Fibroblast of lung (primary cell): ENCODE results near the gene WDR27. TPM values are rescaled to one million over a fixed set of nuclear protein-coding genes. Genes with fewer than 3 reads are reported as not detected.

Experiments
- DNase-seq, 2 donors: peaks; one replicate each; pipeline versions ENCODE4 v3.0.0 to v3.0.0-alpha.2; 2010; ENCODE audit warnings: low read depth in 2 of 2
- H2AFZ ChIP-seq: 2 replicates; pipeline ENCODE4 v1.5.1; 2012; ENCODE audit warnings: low read length, control low read depth, inconsistent platforms
- H3K27ac ChIP-seq: 2 replicates; pipeline ENCODE4 v1.5.1; 2011; ENCODE audit warnings: low read length, control low read depth; ENCODE audit not compliant: insufficient read depth
- H3K27me3 ChIP-seq: 2 replicates; pipeline ENCODE4 v1.5.1; 2011; ENCODE audit warnings: mild to moderate bottlenecking, low read length; ENCODE audit not compliant: control insufficient read depth, insufficient read depth
- H3K36me3 ChIP-seq: 2 replicates; pipeline ENCODE4 v1.5.1; 2011; ENCODE audit warnings: low read length; ENCODE audit not compliant: control insufficient read depth, insufficient read depth
- H3K4me1 ChIP-seq: 2 replicates; pipeline ENCODE4 v1.5.1; 2011; ENCODE audit warnings: low read length; ENCODE audit not compliant: control insufficient read depth, insufficient read depth; ENCODE audit errors: extremely low read depth
- H3K4me2 ChIP-seq: 2 replicates; pipeline ENCODE4 v1.5.1; 2011; ENCODE audit warnings: low read length, control low read depth; ENCODE audit not compliant: insufficient read depth; ENCODE audit errors: extremely low read depth
- H3K4me3 ChIP-seq, 4 experiments: fragments of 200-600 bp in 1 of 4; sonication (generic) in 1 of 4; replicated peaks in 1 of 4; 2 replicates each; pipeline ENCODE4 v1.5.1; 2011 to 2016; ENCODE audit warnings: low read length in 4 of 4, low read depth in 3 of 4, mild to moderate bottlenecking in 3 of 4, control low read depth in 2 of 4, inconsistent platforms in 1 of 4, mixed read lengths in 1 of 4; ENCODE audit not compliant: insufficient read depth in 1 of 4; ENCODE audit errors: control extremely low read depth in 1 of 4
- H3K79me2 ChIP-seq: 2 replicates; pipeline ENCODE4 v1.5.1; 2012; ENCODE audit warnings: mild to moderate bottlenecking, low read length, inconsistent platforms; ENCODE audit not compliant: control insufficient read depth, insufficient read depth
- H3K9ac ChIP-seq: 2 replicates; pipeline ENCODE4 v1.5.1; 2011; ENCODE audit warnings: mild to moderate bottlenecking, low read length, control low read depth; ENCODE audit not compliant: insufficient read depth
- H3K9me3 ChIP-seq: 2 replicates; pipeline ENCODE4 v1.5.1; 2012; ENCODE audit warnings: low read depth, low read length; ENCODE audit not compliant: control insufficient read depth, insufficient read depth
- H4K20me1 ChIP-seq: 2 replicates; pipeline ENCODE4 v1.5.1; 2011; ENCODE audit warnings: low read length; ENCODE audit not compliant: control insufficient read depth, insufficient read depth; ENCODE audit errors: extremely low read depth
- CTCF ChIP-seq, 2 donors: IDR thresholded peaks in 1 of 2; conservative IDR thresholded peaks in 1 of 2; 1 replicate in 1 of 2; 2 replicates in 1 of 2; pipeline ENCODE4 v1.5.1; 2011 to 2012; ENCODE audit warnings: low read length in 2 of 2, control low read depth in 1 of 2, inconsistent platforms in 1 of 2, low read depth in 1 of 2, mild to moderate bottlenecking in 1 of 2
- EZH2 ChIP-seq: IDR thresholded peaks from 2 replicates; pipeline ENCODE4 v1.5.1; 2012; ENCODE audit warnings: low read length, control low read depth, mild to moderate bottlenecking; ENCODE audit errors: missing control alignments
- polyA plus RNA-seq, 2 donors: library from polyadenylated mRNA; depleted of rRNA in 1 of 2; stranded (reverse) in 1 of 2; unstranded in 1 of 2; fragments of >200 nt; gene quantifications; 2 replicates each; pipeline ENCODE4 v1.2.1, GENCODE V29; 2011 to 2012; ENCODE audit warnings: missing spikeins in 1 of 2
- total RNA-seq: library from RNA; depleted of rRNA; stranded (reverse); fragments of >200 nt; gene quantifications from 2 replicates; pipeline ENCODE4 v1.2.1, GENCODE V29; 2014

WDR27 gene
- total and polyA plus RNA-seq, 2 donors (not counting 1 experiment from before 2014, with no cell fraction given): 8.8 to 23.3 TPM

- H2AFZ ChIP-seq: no peak overlapping the region
- peaks cover 5% of the 10 kb centered on the region for H3K4me1 ChIP-seq
- H3K27me3 ChIP-seq: no peaks in the 10 kb centered on the region
- no peaks in the 10 kb centered on the region for H3K9me3 ChIP-seq
- no peaks in the 10 kb centered on the region for H3K36me3 ChIP-seq
- H3K27ac ChIP-seq: no peak overlapping the region
- DNase-seq: peak in 1 of 2 donors; percentile 64
- no peaks in the 10 kb centered on the region for H3K79me2 ChIP-seq
- no peaks in the 10 kb centered on the region for H4K20me1 ChIP-seq
- no peak overlapping the region for H3K9ac ChIP-seq
- no peak overlapping the region for H3K4me3 ChIP-seq
- TF ChIP-seq CTCF (conservative IDR thresholded peaks at IDR 0.05 in 1 of 2, IDR thresholded peaks at IDR 0.05 in 1 of 2; ENCODE audit: low read depth in 1 of 2, low read length in 2 of 2) (no peak), EZH2 (no peak)
- no peak overlapping the region for H3K4me2 ChIP-seq
Measured at GRCh38 chr6:169490246-169490641, 211.6 kb downstream of the WDR27 start.

- Histone ChIP-seq H3K4me2 (no peak overlapping the region), H3K79me2 (no peaks in the 10 kb centered on the region), H3K4me3 (no peak overlapping the region), H3K27ac (no peak overlapping the region), H3K9ac (no peak overlapping the region), H3K9me3 (no peaks in the 10 kb centered on the region), H2AFZ (no peak overlapping the region), H3K4me1 (peaks cover 5% of the 10 kb centered on the region), H3K36me3 (no peaks in the 10 kb centered on the region), H3K27me3 (no peaks in the 10 kb centered on the region), H4K20me1 (no peaks in the 10 kb centered on the region)
- DNase-seq: peak in 1 of 2 donors; percentile 2
- TF ChIP-seq EZH2: no peak
- peak in 1 of 2 donors; percentile 13 for TF ChIP-seq CTCF (conservative IDR thresholded peaks at IDR 0.05 in 1 of 2, IDR thresholded peaks at IDR 0.05 in 1 of 2; ENCODE audit: low read depth in 1 of 2, low read length in 2 of 2)
Measured at GRCh38 chr6:169489563-169490245, 212.1 kb downstream of the WDR27 start.

- H3K4me1 ChIP-seq: peaks cover 5% of the 10 kb centered on the region
- no peak overlapping the region for H3K4me2 ChIP-seq
- TF ChIP-seq CTCF (conservative IDR thresholded peaks at IDR 0.05 in 1 of 2, IDR thresholded peaks at IDR 0.05 in 1 of 2; ENCODE audit: low read depth in 1 of 2, low read length in 2 of 2) (peak; percentile 29 to 31), EZH2 (no peak)
- no peak overlapping the region for H3K4me3 ChIP-seq
- no peaks in the 10 kb centered on the region for H3K79me2 ChIP-seq
- no peaks in the 10 kb centered on the region for H4K20me1 ChIP-seq
- H3K27me3 ChIP-seq: no peaks in the 10 kb centered on the region
- DNase-seq: peak; percentile 32 to 43
- no peaks in the 10 kb centered on the region for H3K9me3 ChIP-seq
- H3K9ac ChIP-seq: no peak overlapping the region
- H2AFZ ChIP-seq: no peak overlapping the region
- H3K27ac ChIP-seq: no peak overlapping the region
- no peaks in the 10 kb centered on the region for H3K36me3 ChIP-seq
Measured at GRCh38 chr6:169487579-169488436, 214.0 kb downstream of the WDR27 start.
